Breast epithelium (tissue), 4 donors: ENCODE data around the gene HEBP1. TPM values are rescaled to one million over a fixed set of nuclear protein-coding genes. Genes with fewer than 3 reads are reported as not detected.
A peak's percentile ranks its signal among the peaks of the same experiment; 100 is the strongest.

Experiments
- DNase-seq, 2 donors: peaks; one replicate each; pipeline ENCODE4 v3.0.0-alpha.2; 2019; ENCODE audit warnings: low spot score in 2 of 2
- H3K27ac ChIP-seq, 2 donors: fragments of 200-600 bp; sonication (generic) in 1 of 2; one replicate each; pipeline ENCODE4 v1.5.1; 2016 to 2019; ENCODE audit warnings: mild to moderate bottlenecking in 1 of 2
- H3K27me3 ChIP-seq, 2 donors: fragments of 200-600 bp; sonication (generic) in 1 of 2; one replicate each; pipeline versions ENCODE4 v1.5.1 to v1.6.0; 2017 to 2019; ENCODE audit warnings: control low read depth in 1 of 2, mild to moderate bottlenecking in 1 of 2
- H3K36me3 ChIP-seq: fragments of 200-600 bp; one replicate; pipeline ENCODE4 v1.5.1; 2019
- H3K4me1 ChIP-seq, 2 donors: fragments of 200-600 bp; sonication (generic); one replicate each; pipeline ENCODE4 v1.5.1; 2016 to 2019; ENCODE audit warnings: control low read depth in 1 of 2
- H3K4me3 ChIP-seq, 3 donors: fragments of 200-600 bp; sonication (generic); 1 replicate in 2 of 3; 2 replicates in 1 of 3; pipeline ENCODE4 v1.5.1; 2016 to 2019; ENCODE audit warnings: mild to moderate bottlenecking in 3 of 3, moderate library complexity in 2 of 3
- H3K9me3 ChIP-seq, 2 donors: fragments of 200-600 bp; sonication (generic) in 1 of 2; one replicate each; pipeline ENCODE4 v1.5.1; 2016 to 2019; ENCODE audit warnings: control low read depth in 1 of 2
- POLR2A ChIP-seq: fragments of 450-650 bp; IDR thresholded peaks from one replicate; pipeline ENCODE4 v1.6.1; 2016; ENCODE audit warnings: antibody characterized with exemption, mild to moderate bottlenecking, moderate library complexity
- POLR2AphosphoS5 ChIP-seq, 3 donors: sonication (generic); formaldehyde crosslinking; IDR thresholded peaks; one replicate each; pipeline ENCODE4 v1.6.1; 2017; ENCODE audit warnings: antibody characterized with exemption in 3 of 3
- intact Hi-C: fragments of 100-400 bp; cut with DNase I; formaldehyde crosslinking; loops from one replicate; pipeline ENCODE4 v1.15.1; 2023; ENCODE audit warnings: low total_unique reads
- total RNA-seq, 3 donors: library from RNA; depleted of rRNA; stranded (reverse); fragments of >200 nt; gene quantifications; one replicate each; pipeline ENCODE4 v1.1.0, GENCODE V29; 2016
- TF ChIP-seq, protein P1 (sequence below), 3 donors: fragments of 450-650 bp; IDR thresholded peaks; one replicate each; pipeline ENCODE4 v1.5.1; 2016 to 2017; ENCODE audit warnings: antibody characterized with exemption in 3 of 3, mild to moderate bottlenecking in 3 of 3, moderate library complexity in 3 of 3

The HEBP1 gene
- total RNA-seq, 3 donors from 2014 or later: 36.4 to 64.5 (median 39.7) TPM

DNA sequence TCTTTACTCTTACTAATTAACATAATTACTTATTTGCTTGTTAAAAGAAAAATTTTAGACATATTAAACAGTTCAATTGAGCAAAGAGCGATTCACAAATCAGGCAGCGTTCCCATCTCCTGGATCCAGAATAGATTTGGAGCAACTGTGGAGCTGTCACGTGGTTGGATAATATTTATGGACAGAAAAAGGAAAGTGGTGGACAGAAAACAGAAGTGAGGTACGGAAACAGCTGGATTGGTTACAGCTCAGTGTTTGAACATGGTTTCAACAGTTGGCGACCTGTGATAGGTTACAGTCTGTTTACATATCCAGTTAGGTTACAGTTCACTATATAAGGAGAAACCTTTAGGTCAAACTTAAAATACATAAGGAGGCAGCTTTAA lies 24.5 kb upstream of the HEBP1 start:
- DNase-seq: no peak
- no peaks in the 10 kb centered on the region for H3K36me3 ChIP-seq
- intact Hi-C loops: no loop called here
- H3K4me3 ChIP-seq: peak overlapping the region in 1 of 3 donors; percentile 22
- no peak overlapping the region for H3K27ac ChIP-seq
- no peaks in the 10 kb centered on the region for H3K4me1 ChIP-seq
- no peaks in the 10 kb centered on the region for H3K27me3 ChIP-seq
- TF ChIP-seq POLR2A (no peak), POLR2AphosphoS5 (IDR thresholded peaks at IDR 0.05) (no peak)
- TF ChIP-seq, protein P1, sequence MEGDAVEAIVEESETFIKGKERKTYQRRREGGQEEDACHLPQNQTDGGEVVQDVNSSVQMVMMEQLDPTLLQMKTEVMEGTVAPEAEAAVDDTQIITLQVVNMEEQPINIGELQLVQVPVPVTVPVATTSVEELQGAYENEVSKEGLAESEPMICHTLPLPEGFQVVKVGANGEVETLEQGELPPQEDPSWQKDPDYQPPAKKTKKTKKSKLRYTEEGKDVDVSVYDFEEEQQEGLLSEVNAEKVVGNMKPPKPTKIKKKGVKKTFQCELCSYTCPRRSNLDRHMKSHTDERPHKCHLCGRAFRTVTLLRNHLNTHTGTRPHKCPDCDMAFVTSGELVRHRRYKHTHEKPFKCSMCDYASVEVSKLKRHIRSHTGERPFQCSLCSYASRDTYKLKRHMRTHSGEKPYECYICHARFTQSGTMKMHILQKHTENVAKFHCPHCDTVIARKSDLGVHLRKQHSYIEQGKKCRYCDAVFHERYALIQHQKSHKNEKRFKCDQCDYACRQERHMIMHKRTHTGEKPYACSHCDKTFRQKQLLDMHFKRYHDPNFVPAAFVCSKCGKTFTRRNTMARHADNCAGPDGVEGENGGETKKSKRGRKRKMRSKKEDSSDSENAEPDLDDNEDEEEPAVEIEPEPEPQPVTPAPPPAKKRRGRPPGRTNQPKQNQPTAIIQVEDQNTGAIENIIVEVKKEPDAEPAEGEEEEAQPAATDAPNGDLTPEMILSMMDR (IDR thresholded peaks at IDR 0.05): no peak
- no peaks in the 10 kb centered on the region for H3K9me3 ChIP-seq

DNA sequence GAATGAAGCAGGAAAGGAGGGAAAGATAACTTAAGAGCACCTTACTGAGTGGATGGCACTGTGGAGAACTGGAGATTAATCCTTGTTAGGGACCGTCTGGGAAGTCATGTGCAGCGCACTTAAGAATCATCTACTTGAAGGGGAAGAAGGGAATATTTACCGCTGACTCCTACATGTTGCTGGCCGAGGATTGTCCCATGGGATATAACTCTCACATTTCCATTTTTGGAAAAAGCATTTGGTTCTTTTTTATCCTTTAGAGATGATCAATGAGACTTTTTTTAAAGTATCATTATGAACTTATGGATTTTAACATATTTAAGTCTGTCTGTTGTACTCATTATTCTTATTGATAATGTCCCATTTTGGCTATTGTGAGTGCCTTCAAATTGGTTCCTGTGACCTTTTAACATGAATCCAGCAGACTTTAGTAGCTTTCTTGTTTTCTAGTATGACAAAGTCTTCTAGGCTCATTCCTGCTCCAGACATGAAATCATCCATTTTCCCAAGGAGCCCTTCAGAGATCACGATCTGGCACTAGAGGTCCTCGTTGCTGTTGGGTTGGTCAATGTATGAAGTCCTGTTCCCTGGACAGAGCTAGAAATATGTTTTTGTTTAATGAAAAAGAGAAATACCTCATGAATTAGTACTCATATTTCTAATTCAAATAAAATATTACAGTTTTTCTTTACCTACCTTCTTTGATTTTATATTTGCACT lies 23.9 kb upstream of the HEBP1 start:
- DNase-seq: no peak
- Histone ChIP-seq H3K9me3 (no peaks in the 10 kb centered on the region), H3K27me3 (no peaks in the 10 kb centered on the region), H3K36me3 (no peaks in the 10 kb centered on the region), H3K4me1 (no peaks in the 10 kb centered on the region), H3K27ac (no peak overlapping the region), H3K4me3 (no peak overlapping the region)
- intact Hi-C loops: no loop called here
- TF ChIP-seq POLR2A: no peak
- no peak for TF ChIP-seq POLR2AphosphoS5 (IDR thresholded peaks at IDR 0.05)
- TF ChIP-seq, protein P1 (IDR thresholded peaks at IDR 0.05): no peak

DNA sequence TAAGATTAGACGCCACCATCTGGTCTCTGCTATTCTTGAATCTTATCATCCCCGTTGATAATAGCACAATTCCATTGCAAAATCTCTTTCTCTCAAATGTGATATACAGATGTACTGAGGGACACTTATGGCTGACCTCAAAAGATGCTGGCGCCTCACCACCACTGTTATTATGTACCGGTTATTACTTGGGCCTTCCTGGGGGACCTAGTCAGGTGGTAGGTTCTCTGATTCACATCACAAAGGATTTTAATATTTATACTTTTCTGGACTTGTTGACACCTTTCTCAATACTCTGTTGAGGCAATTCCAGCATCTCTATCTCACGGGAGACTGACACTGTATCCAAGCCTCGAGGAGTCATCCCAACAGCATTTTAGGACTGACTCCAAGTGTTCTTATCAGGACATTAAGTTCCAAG lies 22.8 kb upstream of the HEBP1 start:
- no peak for DNase-seq
- Histone ChIP-seq H3K4me3 (no peak overlapping the region), H3K36me3 (no peaks in the 10 kb centered on the region), H3K9me3 (no peaks in the 10 kb centered on the region), H3K27me3 (no peaks in the 10 kb centered on the region), H3K27ac (no peak overlapping the region), H3K4me1 (no peaks in the 10 kb centered on the region)
- intact Hi-C loops: no loop called here
- no peak for TF ChIP-seq POLR2A
- TF ChIP-seq, protein P1 (IDR thresholded peaks at IDR 0.05): no peak
- no peak for TF ChIP-seq POLR2AphosphoS5 (IDR thresholded peaks at IDR 0.05)

DNA sequence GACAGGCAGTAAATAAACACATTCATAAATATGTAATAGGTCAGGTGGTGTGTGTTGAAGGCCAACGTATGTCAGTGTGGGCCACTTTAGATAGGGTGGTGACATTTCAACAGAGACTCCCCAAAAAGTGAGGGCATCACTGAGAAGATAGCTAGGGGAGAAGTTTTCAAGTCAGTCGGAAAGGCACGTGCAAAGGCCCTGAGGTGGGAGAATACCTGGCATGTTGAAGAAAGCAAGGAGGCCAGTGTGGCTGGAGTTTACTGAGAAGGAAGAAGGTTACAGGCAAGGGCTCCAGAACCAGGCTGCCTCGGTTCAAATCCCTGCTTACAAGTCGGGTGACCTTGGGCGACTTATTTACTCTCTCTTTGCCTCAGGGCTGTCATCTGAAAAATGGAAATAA lies 11.0 kb upstream of the HEBP1 start:
- Histone ChIP-seq H3K27me3 (no peaks in the 10 kb centered on the region), H3K4me1 (no peaks in the 10 kb centered on the region), H3K27ac (no peak overlapping the region), H3K36me3 (no peaks in the 10 kb centered on the region), H3K4me3 (no peak overlapping the region), H3K9me3 (no peaks in the 10 kb centered on the region)
- TF ChIP-seq POLR2AphosphoS5 (IDR thresholded peaks at IDR 0.05) (no peak), POLR2A (no peak)
- TF ChIP-seq, protein P1 (IDR thresholded peaks at IDR 0.05): no peak
- intact Hi-C loops: no loop called here
- no peak for DNase-seq

DNA sequence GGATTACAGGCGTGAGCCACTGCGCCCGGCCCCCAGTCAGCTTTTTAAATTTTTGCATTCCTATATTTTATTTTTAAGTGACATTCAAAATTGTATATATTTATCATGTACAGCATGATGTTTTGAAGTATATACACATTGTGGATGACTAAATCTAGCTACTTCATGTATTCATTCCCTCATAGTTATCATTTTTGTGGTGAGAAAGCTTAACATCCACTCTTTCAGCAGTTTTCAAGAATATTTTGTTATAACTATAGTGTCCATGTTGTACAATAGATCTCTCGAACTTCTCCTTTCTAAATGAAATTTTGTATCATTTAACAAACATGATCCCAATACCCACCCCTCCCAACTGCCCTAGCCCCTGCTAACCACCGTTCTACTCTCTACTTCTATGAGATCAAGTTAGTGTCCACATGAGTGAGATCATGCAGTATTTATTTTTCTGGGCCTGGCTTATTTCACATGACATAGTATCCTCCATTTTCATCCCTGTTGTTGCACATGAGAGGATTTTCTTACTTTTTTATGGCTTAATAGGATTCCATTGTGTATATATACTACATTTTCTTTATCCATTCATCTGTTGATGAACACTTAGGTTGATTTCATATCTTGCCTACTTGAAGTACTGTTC lies 8.8 kb upstream of the HEBP1 start:
- H3K4me3 ChIP-seq: no peak overlapping the region
- H3K27ac ChIP-seq: no peak overlapping the region
- no peaks in the 10 kb centered on the region for H3K4me1 ChIP-seq
- H3K9me3 ChIP-seq: no peaks in the 10 kb centered on the region
- DNase-seq: no peak
- no peak for TF ChIP-seq POLR2AphosphoS5 (IDR thresholded peaks at IDR 0.05)
- TF ChIP-seq, protein P1 (IDR thresholded peaks at IDR 0.05): no peak
- no peak for TF ChIP-seq POLR2A
- H3K36me3 ChIP-seq: no peaks in the 10 kb centered on the region
- intact Hi-C loops: no loop called here
- H3K27me3 ChIP-seq: no peaks in the 10 kb centered on the region
